GM12878 (cell line): Measurements from ENCODE around the gene NEK10. TPM values are rescaled to one million over a fixed set of nuclear protein-coding genes. Genes with fewer than 3 reads are reported as not detected.

Experiments
- ATAC-seq: fragments of 200-7000 bp; cut with Tn5 transposase; 3 replicates; pipeline ENCODE4 v1.9.1; 2020; ENCODE audit warnings: mild to moderate bottlenecking, moderate library complexity
- BruUV-seq: library from RNA; stranded (reverse); fragments of 400-500 nt; replicated peaks from 2 replicates; lab custom pipeline; 2021; lab: Mats Ljungman, UMichigan
- CTCF ChIA-PET: fragments of 300-600 bp; sonication (Branson Sonifier 250); formaldehyde crosslinking; extraction: SDS; loops from one replicate; lab custom pipeline; 2021; ENCODE audit warnings: inconsistent platforms; lab: Yijun Ruan, JAX
- POLR2A ChIA-PET: fragments of 350-600 bp; formaldehyde crosslinking; extraction: SDS; loops from one replicate; lab custom pipeline; 2021; ENCODE audit warnings: inconsistent platforms; lab: Charles Lee
- RAD21 ChIA-PET: fragments of 300-600 bp; sonication (Branson Sonifier 250); formaldehyde crosslinking; loops from one replicate; lab custom pipeline; 2023; ENCODE audit warnings: antibody characterized with exemption; ENCODE audit not compliant: unreplicated experiment; lab: Charles Lee
- SMC1A ChIA-PET: fragments of 300-600 bp; sonication (Branson Sonifier 250); formaldehyde crosslinking; loops from one replicate; lab custom pipeline; 2023; ENCODE audit not compliant: unreplicated experiment, uncharacterized antibody; lab: Charles Lee
- DNase-seq: peaks from one replicate; pipeline ENCODE4 v3.0.0-alpha.2; 2011; ENCODE audit warnings: low read depth, low spot score
- FAIRE-seq: peaks from 3 replicates; lab custom pipeline; 2011; peaks lifted over from hg19 to GRCh38; lab: Jason Lieb, UNC
- H2AFZ ChIP-seq: 2 replicates; pipeline ENCODE4 v1.6.0; 2011; ENCODE audit warnings: low read depth, low read length, control low read depth; ENCODE audit not compliant: control insufficient read depth
- H3K27ac ChIP-seq: 2 replicates; pipeline ENCODE4 v1.5.1; 2011; ENCODE audit warnings: control low read depth; ENCODE audit not compliant: control insufficient read depth, insufficient read depth
- H3K27me3 ChIP-seq, 2 experiments: replicated peaks in 1 of 2; 2 replicates each; pipeline versions ENCODE4 v1.6.0 to v1.6.1; 2011; ENCODE audit warnings: low read length in 1 of 2; ENCODE audit not compliant: control insufficient read depth in 2 of 2, insufficient read depth in 2 of 2
- H3K36me3 ChIP-seq, 2 experiments: 2 replicates each; pipeline ENCODE4 v1.5.1; 2011; ENCODE audit warnings: low read length in 1 of 2; ENCODE audit not compliant: control insufficient read depth in 2 of 2, insufficient read depth in 2 of 2
- H3K4me1 ChIP-seq: 2 replicates; pipeline ENCODE4 v1.6.1; 2011; ENCODE audit warnings: mild to moderate bottlenecking, low read length, moderate library complexity, mixed read lengths; ENCODE audit not compliant: control insufficient read depth, insufficient read depth
- H3K4me2 ChIP-seq: 2 replicates; pipeline ENCODE4 v1.6.0; 2011; ENCODE audit warnings: control low read depth; ENCODE audit not compliant: control insufficient read depth, insufficient read depth
- H3K4me3 ChIP-seq: fragments of 200-600 bp; sonication (generic); 2 replicates; pipeline ENCODE4 v1.5.1; 2016
- H3K79me2 ChIP-seq: 2 replicates; pipeline ENCODE4 v1.6.0; 2011; ENCODE audit warnings: low read length; ENCODE audit not compliant: control insufficient read depth, insufficient read depth
- H3K9ac ChIP-seq: 2 replicates; pipeline ENCODE4 v1.8.0; 2011; ENCODE audit warnings: low read length, control low read depth, mixed read lengths; ENCODE audit not compliant: control insufficient read depth, insufficient read depth
- H3K9me3 ChIP-seq: replicated peaks from 3 replicates; pipeline ENCODE4 v1.5.1; 2011; ENCODE audit warnings: mild to moderate bottlenecking, low read length; ENCODE audit not compliant: control insufficient read depth, insufficient read depth
- H4K20me1 ChIP-seq: 2 replicates; pipeline ENCODE4 v1.6.0; 2011; ENCODE audit not compliant: control insufficient read depth, insufficient read depth
- ATF7 ChIP-seq: fragments of 450-650 bp; IDR thresholded peaks from 2 replicates; pipeline ENCODE4 v1.6.1; 2016; ENCODE audit warnings: low read depth, mild to moderate bottlenecking
- CBX3 ChIP-seq: fragments of 200-600 bp; sonication (generic); IDR thresholded peaks from 2 replicates; pipeline ENCODE4 v1.6.1; 2016; ENCODE audit warnings: low read depth, borderline replicate concordance
- GABPA ChIP-seq: IDR thresholded peaks from 2 replicates; pipeline ENCODE4 v1.6.1; 2014; ENCODE audit warnings: antibody characterized with exemption, low read depth, mild to moderate bottlenecking, inconsistent platforms
- GATAD2B ChIP-seq: fragments of 450-650 bp; conservative IDR thresholded peaks from 2 replicates; pipeline ENCODE4 v1.6.1; 2017; ENCODE audit warnings: low read depth, mild to moderate bottlenecking, moderate library complexity
- IRF4 ChIP-seq: IDR thresholded peaks from 2 replicates; pipeline ENCODE4 v1.6.1; 2011; ENCODE audit warnings: low read depth, low read length
- IRF5 ChIP-seq: fragments of 450-650 bp; IDR thresholded peaks from 2 replicates; pipeline ENCODE4 v1.6.1; 2017; ENCODE audit warnings: borderline replicate concordance
- MEF2B ChIP-seq: fragments of 450-650 bp; IDR thresholded peaks from 2 replicates; pipeline ENCODE4 v1.6.1; 2018; ENCODE audit warnings: mild to moderate bottlenecking, moderate library complexity; ENCODE audit not compliant: partially characterized antibody, poor library complexity, severe bottlenecking
- RFX5 ChIP-seq: IDR thresholded peaks from 2 replicates; pipeline ENCODE4 v1.6.1; 2011; ENCODE audit warnings: low read depth, low read length, improper control_type of control experiment
- SMAD1 ChIP-seq: fragments of 450-650 bp; IDR thresholded peaks from 2 replicates; pipeline ENCODE4 v1.6.1; 2018; ENCODE audit warnings: mild to moderate bottlenecking, low read depth; ENCODE audit not compliant: partially characterized antibody
- SP1 ChIP-seq: IDR thresholded peaks from one replicate; pipeline ENCODE4 v1.6.1; 2011; ENCODE audit warnings: low read depth, low read length
- SUZ12 ChIP-seq: fragments of 200-600 bp; sonication (generic); IDR thresholded peaks from one replicate; pipeline ENCODE4 v1.6.1; 2018; ENCODE audit warnings: antibody characterized with exemption, mild to moderate bottlenecking; ENCODE audit not compliant: unreplicated experiment
- TARDBP ChIP-seq: IDR thresholded peaks from 2 replicates; pipeline ENCODE4 v1.6.1; 2016; ENCODE audit warnings: borderline replicate concordance
- ZBED1 ChIP-seq: IDR thresholded peaks from 2 replicates; pipeline ENCODE4 v1.6.1; 2016; ENCODE audit warnings: borderline replicate concordance
- WGBS: methylation state at CpG from one replicate; pipeline ENCODE4 v1.1.6; 2016; ENCODE audit warnings: low lambda C conversion rate; ENCODE audit not compliant: insufficient replicate concordance, insufficient coverage; ENCODE audit errors: missing lambda C conversion rate; 5-methylcytosine and 5-hydroxymethylcytosine counted together
- in situ Hi-C: fragments of 300-500 bp; cut with MboI; formaldehyde crosslinking; loops from 9 replicates; pipeline ENCODE4 v1.14.3; 2018; ENCODE audit warnings: mixed read lengths
- intact Hi-C: fragments of 100-400 bp; cut with micrococcal nuclease; formaldehyde crosslinking; loops from one replicate; pipeline ENCODE4 v1.14.2; 2022; ENCODE audit not compliant: unreplicated experiment
- polyA plus RNA-seq, 11 experiments: library from polyadenylated mRNA; depleted of rRNA in 4 of 11; unstranded in 6 of 11; stranded (reverse) in 5 of 11; fragments of >200 nt; fragmentation: Nextera tagmentation in 4 of 11; fragmentation: Illumina TruSeq in 1 of 11; extraction: Ambion mirVana in 4 of 11; extraction: Trizol in 1 of 11; gene quantifications; 1 replicate in 1 of 11; 2 replicates in 10 of 11; pipeline versions ENCODE4 v1.2.1 to v1.2.3, GENCODE V29; 2011 to 2016; ENCODE audit warnings: inconsistent platforms in 2 of 11, missing spikeins in 2 of 11, low read depth in 1 of 11
- total RNA-seq, 4 experiments: library from RNA; depleted of rRNA in 3 of 4; stranded (reverse); fragments of >200 nt in 3 of 4; fragmentation: Illumina TruSeq in 1 of 4; extraction: Trizol in 1 of 4; gene quantifications; 2 replicates each; pipeline versions ENCODE4 v1.2.1 to v1.2.3, GENCODE V29; 2013 to 2021
- TF ChIP-seq, protein P1 (sequence below): IDR thresholded peaks from 2 replicates; pipeline ENCODE4 v1.6.1; 2011; ENCODE audit warnings: borderline replicate concordance, low read depth, mild to moderate bottlenecking, moderate library complexity, mixed read lengths, low read length; ENCODE audit not compliant: insufficient read depth; ENCODE audit errors: extremely low read length
- TF ChIP-seq, protein P2 (sequence below): fragments of 450-650 bp; IDR thresholded peaks from 2 replicates; pipeline ENCODE4 v1.6.1; 2017; ENCODE audit warnings: mild to moderate bottlenecking, moderate library complexity

Gene NEK10
- total and polyA plus RNA-seq, 10 of the 15 experiments (the other 5 are each of a cell fraction or from before 2014, with no cell fraction given) = 0.06 to 0.40 (median 0.16) TPM; not detected in 2

DNA sequence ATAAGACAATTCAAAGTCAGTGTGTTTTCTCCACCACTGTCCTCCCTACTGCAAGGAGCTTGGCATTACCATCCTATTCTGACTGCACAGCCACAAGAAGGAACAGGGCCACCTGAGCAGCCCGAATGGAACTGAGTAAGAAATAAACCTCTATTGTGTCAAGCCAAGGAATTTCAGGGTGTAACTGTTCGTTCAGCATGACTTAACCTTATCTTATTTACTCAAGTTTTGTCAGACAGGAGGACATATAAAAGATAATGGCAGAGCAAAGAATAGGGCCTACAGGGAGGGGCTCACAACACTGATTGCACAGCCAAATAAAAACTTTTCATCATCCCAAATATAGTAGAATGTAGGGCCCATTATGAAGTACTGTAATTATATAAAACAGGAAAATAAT is 236.1 kb downstream of the NEK10 start (continued):
- no peak for TF ChIP-seq ATF7

GRCh38 chr3:27130796-27131195 is 238.4 kb downstream of the NEK10 start:
- DNase-seq (no peak), ATAC-seq (no peak), FAIRE-seq (no peak)
- WGBS = 25% methylated on average over 1 of the region's 1 CpG
- POLR2A ChIA-PET = no interaction called here
- no peaks in the 10 kb centered on the region for H3K36me3 ChIP-seq
- TF ChIP-seq ATF7 (no peak), MEF2B (no peak), TARDBP (no peak), SUZ12 (no peak), GATAD2B (no peak), IRF4 (no peak), CBX3 (no peak), SP1 (no peak), IRF5 (no peak), ZBED1 (no peak), SMAD1 (no peak), RFX5 (no peak), GABPA (no peak)
- TF ChIP-seq, protein P1, sequence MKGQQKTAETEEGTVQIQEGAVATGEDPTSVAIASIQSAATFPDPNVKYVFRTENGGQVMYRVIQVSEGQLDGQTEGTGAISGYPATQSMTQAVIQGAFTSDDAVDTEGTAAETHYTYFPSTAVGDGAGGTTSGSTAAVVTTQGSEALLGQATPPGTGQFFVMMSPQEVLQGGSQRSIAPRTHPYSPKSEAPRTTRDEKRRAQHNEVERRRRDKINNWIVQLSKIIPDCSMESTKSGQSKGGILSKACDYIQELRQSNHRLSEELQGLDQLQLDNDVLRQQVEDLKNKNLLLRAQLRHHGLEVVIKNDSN = no peak
- TF ChIP-seq, protein P2, sequence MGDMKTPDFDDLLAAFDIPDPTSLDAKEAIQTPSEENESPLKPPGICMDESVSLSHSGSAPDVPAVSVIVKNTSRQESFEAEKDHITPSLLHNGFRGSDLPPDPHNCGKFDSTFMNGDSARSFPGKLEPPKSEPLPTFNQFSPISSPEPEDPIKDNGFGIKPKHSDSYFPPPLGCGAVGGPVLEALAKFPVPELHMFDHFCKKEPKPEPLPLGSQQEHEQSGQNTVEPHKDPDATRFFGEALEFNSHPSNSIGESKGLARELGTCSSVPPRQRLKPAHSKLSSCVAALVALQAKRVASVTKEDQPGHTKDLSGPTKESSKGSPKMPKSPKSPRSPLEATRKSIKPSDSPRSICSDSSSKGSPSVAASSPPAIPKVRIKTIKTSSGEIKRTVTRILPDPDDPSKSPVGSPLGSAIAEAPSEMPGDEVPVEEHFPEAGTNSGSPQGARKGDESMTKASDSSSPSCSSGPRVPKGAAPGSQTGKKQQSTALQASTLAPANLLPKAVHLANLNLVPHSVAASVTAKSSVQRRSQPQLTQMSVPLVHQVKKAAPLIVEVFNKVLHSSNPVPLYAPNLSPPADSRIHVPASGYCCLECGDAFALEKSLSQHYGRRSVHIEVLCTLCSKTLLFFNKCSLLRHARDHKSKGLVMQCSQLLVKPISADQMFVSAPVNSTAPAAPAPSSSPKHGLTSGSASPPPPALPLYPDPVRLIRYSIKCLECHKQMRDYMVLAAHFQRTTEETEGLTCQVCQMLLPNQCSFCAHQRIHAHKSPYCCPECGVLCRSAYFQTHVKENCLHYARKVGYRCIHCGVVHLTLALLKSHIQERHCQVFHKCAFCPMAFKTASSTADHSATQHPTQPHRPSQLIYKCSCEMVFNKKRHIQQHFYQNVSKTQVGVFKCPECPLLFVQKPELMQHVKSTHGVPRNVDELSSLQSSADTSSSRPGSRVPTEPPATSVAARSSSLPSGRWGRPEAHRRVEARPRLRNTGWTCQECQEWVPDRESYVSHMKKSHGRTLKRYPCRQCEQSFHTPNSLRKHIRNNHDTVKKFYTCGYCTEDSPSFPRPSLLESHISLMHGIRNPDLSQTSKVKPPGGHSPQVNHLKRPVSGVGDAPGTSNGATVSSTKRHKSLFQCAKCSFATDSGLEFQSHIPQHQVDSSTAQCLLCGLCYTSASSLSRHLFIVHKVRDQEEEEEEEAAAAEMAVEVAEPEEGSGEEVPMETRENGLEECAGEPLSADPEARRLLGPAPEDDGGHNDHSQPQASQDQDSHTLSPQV = no peak
- no peaks in the 10 kb centered on the region for H3K4me1 ChIP-seq
- H3K79me2 ChIP-seq = no peaks in the 10 kb centered on the region
- H3K4me3 ChIP-seq = no peak overlapping the region
- no TSS peak for BruUV-seq
- no peaks in the 10 kb centered on the region for H3K9me3 ChIP-seq
- SMC1A ChIA-PET = interaction anchor here (0.8 kb wide), 1 partner anchor 123 kb away, joined by 5 read pairs; no protein-coding TSS in a partner anchor
- in situ Hi-C loops (loop anchor here (25.0 kb wide), 2 partner anchors 532 to 1207 kb away; partner anchors contain the start of genes AZI2 and ZCWPW2), intact Hi-C loops (loop anchor here (5.0 kb wide), 1 partner anchor 337 kb away; no protein-coding TSS in a partner anchor)
- H2AFZ ChIP-seq = no peak overlapping the region
- no peak overlapping the region for H3K4me2 ChIP-seq
- RAD21 ChIA-PET = interaction anchor here (0.6 to 1.3 kb wide), 3 partner anchors 56 to 550 kb away, joined by 3 to 5 read pairs (median 4); no protein-coding TSS in a partner anchor
- no peaks in the 10 kb centered on the region for H4K20me1 ChIP-seq
- H3K27ac ChIP-seq = no peak overlapping the region
- CTCF ChIA-PET = interaction anchor here (0.6 to 3.5 kb wide), 6 partner anchors 11 to 1537 kb away, joined by 3 to 13 read pairs (median 4); no protein-coding TSS in a partner anchor
- no peak overlapping the region for H3K9ac ChIP-seq
- no peaks in the 10 kb centered on the region; a peak in 1 of 4 replicates for H3K27me3 ChIP-seq
